Activated CD4-positive, alpha-beta T cell treated with anti-CD3 and anti-CD28 coated beads, Interleukin-2, amount 50 U/mL, for 1 hour (primary cell): Measurements from ENCODE around the gene ZFPM1.

Source experiments
- DNase-seq: peaks from one replicate; pipeline ENCODE4 v3.0.0-alpha.2; 2020

The ZFPM1 gene

DNA sequence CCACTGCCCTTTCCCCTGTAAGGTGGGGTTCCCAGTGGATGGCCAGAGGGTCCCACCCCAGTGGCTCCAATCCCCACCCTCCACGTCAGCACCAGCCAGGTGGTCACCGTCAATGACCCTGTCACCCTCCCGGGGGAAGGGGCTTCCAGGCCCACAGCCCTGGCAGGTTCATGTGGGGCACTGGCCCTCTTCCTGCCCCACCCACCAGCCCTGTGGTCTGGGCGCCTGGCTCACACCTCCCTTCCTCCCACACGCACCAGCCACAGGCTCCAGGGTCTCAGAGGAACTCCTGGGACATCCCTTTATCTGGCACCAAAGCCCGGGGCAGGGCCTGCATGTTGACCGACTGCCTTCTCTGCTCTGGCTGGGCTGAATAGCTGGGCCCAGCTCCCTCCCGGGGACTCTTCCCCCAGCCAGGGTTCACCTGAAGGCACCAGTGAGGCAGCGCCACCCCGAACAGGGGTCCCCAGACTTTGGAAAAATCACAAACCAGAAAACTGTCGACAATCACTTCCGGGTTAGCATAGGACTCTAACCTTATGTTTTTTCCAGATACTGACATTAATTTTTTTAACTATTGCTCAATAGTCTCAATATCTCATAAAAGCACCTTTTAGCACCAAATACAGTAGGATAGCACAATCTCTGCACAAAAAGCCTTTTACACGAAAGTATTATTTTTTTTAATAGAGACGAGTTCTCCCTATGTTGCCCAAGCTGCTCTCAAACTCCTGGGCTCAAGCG lies 95.2 kb downstream of the ZFPM1 start:
- DNase-seq = no peak

- no peak for DNase-seq
These were observed 95.9 kb downstream of the ZFPM1 start for GRCh38 chr16:88548985-88549384.

GRCh38 chr16:88549671-88550245 lies 96.7 kb downstream of the ZFPM1 start:
- DNase-seq = no peak

- no peak for DNase-seq
These were observed 97.2 kb downstream of the ZFPM1 start for GRCh38 chr16:88550246-88550661.

- DNase-seq = no peak
These were observed 99.1 kb downstream of the ZFPM1 start for GRCh38 chr16:88552166-88552565.

DNA sequence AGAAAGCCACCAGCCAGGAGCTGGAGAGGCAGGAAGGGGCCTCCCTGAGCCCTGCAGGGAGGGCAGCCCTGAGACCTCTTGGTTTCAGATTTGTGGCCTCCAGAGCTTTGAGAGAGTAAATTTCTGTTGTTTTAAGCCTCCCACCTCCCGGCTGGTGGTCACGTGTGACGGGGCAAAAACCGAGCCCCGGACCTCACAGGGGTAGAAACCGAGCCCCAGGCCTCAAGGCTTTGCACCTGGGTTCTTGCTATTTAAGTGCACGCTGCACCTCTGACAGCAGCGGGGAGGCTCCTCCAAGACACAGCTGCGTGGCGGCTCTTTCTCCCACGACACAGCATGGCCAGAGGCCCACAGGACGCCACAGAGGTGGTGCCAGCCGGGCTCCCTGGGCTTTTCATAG lies 99.7 kb downstream of the ZFPM1 start:
- DNase-seq = no peak

GRCh38 chr16:88553739-88554138 lies 100.7 kb downstream of the ZFPM1 start:
- no peak for DNase-seq

- DNase-seq = no peak
These were observed 101.7 kb downstream of the ZFPM1 start for GRCh38 chr16:88554711-88555264.

- DNase-seq = no peak
These were observed 103.4 kb downstream of the ZFPM1 start for GRCh38 chr16:88556294-88556988.

GRCh38 chr16:88558457-88559442 lies 105.7 kb downstream of the ZFPM1 start:
- no peak for DNase-seq

DNA sequence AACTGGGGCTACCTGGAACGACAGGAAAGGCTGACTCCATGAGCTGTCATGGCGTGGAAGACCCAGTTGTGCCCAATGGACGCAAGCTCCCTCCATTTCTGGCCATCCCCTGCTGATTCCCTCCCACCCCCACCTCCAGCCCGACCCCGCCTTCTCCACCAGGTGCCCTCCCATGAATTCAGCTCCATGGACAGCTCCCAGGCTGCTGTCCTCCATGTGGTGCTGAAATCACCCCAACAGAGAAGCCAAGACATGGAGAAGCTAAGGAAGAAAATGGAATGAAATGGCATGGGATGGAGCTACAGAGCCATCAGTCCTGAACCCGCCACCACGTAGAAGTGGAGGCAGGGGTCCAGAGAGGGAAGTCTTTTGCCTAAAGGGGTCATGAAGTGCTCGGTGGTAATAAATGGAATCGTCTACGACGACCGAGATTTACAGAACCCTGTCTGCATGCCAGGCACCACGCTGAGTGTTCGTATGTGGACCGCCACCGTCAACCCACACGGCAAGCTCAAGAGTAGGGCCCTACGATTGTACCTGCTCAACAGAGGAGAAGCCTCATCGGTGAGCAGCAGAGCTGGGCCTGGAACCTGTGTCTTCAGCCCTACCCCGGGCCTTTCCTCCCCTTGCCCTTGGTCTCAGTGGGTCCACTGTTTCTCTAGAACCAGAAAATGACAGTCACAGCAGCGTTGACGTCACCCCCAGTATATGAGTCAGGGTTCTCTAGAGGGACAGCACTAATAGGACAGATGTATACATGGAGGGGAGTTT lies 107.8 kb downstream of the ZFPM1 start:
- DNase-seq = no peak

GRCh38 chr16:88561485-88562359 lies 108.6 kb downstream of the ZFPM1 start:
- peak; percentile 57 for DNase-seq

DNA sequence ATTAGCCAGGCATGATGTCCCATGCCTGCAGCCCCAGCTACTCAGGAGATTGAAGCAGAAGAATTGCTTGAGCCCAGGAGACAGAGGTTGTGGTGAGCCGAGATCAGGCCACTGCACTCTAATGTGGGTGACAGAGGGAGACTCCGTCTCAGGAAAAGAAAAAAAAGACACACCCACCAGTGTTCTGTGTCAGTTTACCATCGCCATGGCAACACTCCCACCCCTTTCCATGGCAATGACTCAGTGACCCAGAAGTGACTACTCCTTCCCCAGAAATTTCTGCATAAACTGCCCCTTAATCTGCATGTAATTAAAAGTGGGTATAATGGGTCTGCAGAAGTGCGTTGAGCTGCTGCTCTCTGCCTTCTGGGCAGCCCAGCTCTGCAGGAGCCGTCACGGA lies 113.1 kb downstream of the ZFPM1 start:
- DNase-seq = no peak

DNA sequence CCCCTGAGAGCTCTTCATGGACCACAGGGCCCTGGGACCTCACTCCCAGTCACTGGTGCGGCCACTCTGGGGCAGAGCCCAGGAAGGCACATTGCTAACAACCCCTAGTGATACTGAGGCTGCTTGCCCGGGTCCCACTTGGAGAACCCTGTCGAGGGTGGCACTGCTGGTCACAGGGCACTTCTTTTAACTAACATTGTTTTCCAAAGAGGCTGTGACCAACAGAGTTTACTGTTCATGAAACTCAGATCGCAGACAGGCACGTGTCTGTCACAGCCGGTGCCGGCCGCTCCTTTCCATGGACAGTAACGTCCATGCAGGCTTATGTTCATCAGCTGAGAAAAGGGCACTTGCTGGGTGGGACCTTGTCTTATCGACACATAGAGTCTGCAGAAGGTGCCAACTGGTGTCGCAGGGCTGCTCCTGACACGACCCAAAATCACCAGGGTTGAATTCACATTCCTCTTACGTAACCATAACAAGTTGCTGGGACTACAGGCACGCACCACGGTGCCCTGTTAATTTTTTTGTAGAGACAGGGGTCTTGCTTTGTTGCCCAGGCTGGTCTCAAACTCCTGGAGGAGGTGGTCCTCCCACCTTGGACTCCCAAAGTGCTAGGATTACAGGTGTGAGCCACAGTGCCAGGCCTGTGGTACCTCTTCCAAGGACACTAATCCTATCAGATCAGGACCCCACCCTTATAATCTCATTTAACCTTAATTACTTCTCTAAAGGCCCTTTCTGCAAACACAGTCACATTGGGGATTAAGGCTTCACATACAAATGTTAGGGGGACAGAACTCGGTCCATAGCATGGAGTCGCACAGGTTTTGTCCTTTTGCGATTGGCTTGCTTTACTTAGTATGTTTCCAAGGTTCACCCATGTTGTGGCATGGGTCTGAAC lies 115.9 kb downstream of the ZFPM1 start:
- no peak for DNase-seq

DNA sequence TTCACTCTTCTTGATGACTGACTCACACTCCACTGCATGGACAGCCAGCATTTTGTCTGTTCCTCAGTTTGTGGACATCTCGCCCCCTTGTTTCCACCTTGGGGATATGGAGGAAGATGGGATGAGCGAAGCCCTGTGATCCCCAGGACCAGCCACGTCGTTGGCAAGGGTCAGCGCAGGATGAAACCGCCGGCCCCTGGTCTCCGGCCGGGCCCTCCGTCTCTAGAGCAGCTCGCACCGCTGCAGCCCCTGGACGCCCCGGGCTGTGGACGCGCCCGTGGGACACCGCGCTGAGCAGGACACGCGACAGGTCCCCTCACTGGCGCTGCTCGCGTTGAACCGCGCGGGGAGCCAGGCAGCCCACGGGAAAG lies 116.5 kb downstream of the ZFPM1 start:
- DNase-seq = no peak

GRCh38 chr16:88569985-88570690 lies 117.1 kb downstream of the ZFPM1 start, which contains the start of gene ZC3H18:
TSS of gene ZC3H18 (plus strand) at chr16:88570403. CDS start at chr16:88577124, 6,721 bp downstream.
- DNase-seq = peak; percentile 99

GRCh38 chr16:88570691-88571092 lies 117.6 kb downstream of the ZFPM1 start:
- peak; percentile 47 for DNase-seq

- DNase-seq = no peak
These were observed 122.2 kb downstream of the ZFPM1 start for GRCh38 chr16:88575251-88575650.

- DNase-seq = no peak
These were observed 123.2 kb downstream of the ZFPM1 start for GRCh38 chr16:88576307-88576706.
